ENCODE measurements around the gene TRAPPC2B. TPM values are rescaled to one million over a fixed set of nuclear protein-coding genes. Genes with fewer than 3 reads are reported as not detected.
A peak's percentile ranks its signal among the peaks of the same experiment; 100 is the strongest.
"Not testable (repeated sequence)": the region's sequence is repeated elsewhere in the genome, so short reads cannot be mapped to it uniquely, and the experiment has no call there.

TRAPPC2B gene
- polyA plus RNA-seq, 1 donor: 14.6 TPM

- no peak for DNase-seq
Measured at GRCh38 chr19:57363688-57364181, 384 bp downstream of the TRAPPC2B start.

- DNase-seq: no peak
Measured at GRCh38 chr19:57366776-57367175, 3.4 kb downstream of the TRAPPC2B start.

GRCh38 chr19:57374179-57374578 is 10.8 kb downstream of the TRAPPC2B start:
- DNase-seq: no peak

DNA sequence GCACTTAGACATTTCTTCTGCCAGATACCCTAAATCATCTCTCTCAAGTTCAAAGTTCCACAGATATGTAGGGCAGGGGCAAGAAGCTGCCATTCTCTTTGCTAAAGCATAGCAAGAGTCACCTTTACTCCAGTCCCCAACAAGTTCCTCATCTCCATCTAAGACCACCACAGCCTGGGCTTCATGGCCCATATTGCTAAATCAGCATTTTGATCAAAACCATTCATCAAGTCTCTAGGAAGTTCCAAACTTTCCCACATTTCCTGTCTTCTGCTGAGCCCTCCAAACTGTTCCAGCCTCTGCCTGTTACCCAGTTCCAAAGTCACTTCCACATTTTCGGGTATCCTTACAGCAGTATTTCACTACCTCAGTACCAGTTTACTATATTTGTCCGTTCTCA is 11.3 kb downstream of the TRAPPC2B start:
- not testable (repeated sequence) for DNase-seq

DNA sequence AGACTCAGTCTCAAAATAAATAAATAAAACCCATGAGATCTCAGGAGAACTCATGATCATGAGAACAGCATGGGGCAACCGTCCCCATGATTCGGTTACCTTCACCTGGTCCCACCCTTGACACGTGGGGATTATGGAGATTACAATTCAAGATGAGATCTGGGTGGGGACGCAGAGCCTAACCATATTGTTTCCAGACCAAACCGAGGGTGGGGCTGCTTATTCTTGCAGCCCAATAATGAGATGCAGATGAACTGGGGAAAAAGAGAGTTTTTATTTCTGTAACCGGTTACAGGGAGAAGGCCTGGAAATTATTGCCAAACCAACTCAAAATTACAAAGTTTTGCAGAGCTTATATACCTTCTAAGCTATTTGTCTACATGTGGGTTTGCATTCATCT is 12.8 kb downstream of the TRAPPC2B start:
- DNase-seq: no peak

- DNase-seq: no peak
Measured at GRCh38 chr19:57377498-57378146, 14.3 kb downstream of the TRAPPC2B start.

- no peak for DNase-seq
Measured at GRCh38 chr19:57380923-57381322, 17.6 kb downstream of the TRAPPC2B start.

DNA sequence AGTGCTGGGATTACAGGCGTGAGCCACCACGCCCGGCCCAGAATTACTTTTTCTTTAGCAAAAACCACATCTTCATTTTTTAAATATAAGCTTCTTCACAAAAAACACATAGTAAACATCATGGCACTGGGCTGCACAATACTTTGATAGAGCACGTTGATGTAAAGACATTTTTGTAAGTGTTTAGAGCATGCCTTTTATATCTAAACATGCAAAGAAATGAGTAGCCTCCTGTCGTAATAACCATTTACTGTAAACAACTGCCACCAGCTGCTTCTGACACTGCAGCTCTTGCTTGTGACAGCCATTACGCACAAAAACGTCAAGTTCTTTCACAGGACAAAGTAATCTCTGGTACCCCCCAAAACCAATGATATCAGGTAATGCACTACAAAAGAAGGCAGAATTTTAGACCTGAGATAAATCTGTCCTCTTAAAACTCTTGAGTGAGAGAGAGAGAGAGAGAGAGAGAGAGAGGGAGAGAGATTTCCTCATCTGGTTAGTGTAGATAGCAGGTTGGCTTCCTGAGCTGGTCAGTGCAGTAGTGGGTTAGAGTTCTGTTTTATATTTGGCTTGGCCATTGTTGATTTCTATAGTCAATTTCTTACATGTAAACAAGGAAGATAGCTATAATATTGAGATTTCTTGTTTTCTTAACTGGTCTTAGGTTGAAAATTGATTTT is 19.6 kb downstream of the TRAPPC2B start:
- DNase-seq: no peak

GRCh38 chr19:57389194-57389729 is 25.9 kb downstream of the TRAPPC2B start:
- DNase-seq: no peak

DNA sequence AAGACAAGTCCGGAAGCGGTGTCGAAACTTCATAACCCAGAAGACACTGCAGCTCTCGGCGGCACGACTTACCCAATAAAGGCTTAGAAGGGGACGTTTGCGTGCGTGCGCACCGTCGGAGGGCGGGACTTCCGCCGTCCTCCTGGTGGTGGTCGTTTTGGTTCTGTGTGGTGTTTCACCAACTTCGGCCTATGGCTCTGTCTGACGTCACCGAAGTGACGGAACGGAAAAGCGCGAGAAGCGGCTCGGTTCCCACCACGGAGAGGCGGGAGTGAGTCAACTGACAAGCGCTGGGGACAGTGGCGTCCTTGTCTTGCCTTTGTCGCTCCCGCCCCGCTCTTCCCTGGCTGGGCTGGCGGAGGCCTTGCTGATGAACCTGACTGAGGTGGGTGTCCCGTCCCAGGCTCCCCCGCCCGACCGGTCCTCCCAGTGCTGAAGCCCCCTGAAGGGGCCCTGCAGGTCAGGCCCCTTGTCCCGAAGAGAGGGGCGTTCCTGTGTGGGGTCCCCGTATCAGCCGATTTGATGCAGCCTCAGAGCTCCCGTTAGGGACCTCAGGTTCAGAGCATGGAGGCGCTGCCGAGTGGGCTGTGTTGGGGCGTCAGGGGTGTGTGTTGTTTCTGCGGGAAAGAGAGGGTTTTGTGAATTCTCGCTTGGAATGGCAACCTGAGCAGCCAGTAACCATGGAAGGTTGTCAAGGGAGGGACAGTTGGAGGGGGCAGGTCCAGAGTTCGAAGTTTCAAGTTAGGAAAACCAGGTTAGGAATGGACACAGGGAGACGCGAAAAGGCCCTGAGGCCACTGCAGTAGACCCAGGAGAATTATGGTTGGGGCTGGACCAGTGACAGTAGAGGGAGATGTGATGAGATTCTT is 26.6 kb downstream of the TRAPPC2B start, which contains the start of gene ZNF548:
TSS of gene ZNF548 (plus strand) at position 125 of the 869 bp plus-strand sequence. CDS start at position 371, 246 bp downstream.
- peak; percentile 98 for DNase-seq

- no peak for DNase-seq
Measured at GRCh38 chr19:57395710-57396109, 32.4 kb downstream of the TRAPPC2B start.

DNA sequence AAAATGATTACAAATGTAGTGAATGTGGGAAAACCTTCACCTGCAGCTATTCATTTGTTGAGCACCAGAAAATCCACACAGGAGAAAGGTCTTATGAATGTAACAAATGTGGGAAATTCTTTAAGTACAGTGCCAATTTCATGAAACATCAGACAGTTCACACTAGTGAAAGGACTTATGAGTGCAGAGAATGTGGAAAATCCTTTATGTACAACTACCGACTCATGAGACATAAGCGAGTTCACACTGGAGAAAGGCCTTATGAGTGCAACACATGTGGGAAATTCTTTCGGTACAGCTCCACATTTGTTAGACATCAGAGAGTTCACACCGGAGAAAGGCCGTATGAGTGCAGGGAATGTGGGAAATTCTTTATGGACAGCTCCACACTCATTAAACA is 35.5 kb downstream of the TRAPPC2B start:
- DNase-seq: no peak

DNA sequence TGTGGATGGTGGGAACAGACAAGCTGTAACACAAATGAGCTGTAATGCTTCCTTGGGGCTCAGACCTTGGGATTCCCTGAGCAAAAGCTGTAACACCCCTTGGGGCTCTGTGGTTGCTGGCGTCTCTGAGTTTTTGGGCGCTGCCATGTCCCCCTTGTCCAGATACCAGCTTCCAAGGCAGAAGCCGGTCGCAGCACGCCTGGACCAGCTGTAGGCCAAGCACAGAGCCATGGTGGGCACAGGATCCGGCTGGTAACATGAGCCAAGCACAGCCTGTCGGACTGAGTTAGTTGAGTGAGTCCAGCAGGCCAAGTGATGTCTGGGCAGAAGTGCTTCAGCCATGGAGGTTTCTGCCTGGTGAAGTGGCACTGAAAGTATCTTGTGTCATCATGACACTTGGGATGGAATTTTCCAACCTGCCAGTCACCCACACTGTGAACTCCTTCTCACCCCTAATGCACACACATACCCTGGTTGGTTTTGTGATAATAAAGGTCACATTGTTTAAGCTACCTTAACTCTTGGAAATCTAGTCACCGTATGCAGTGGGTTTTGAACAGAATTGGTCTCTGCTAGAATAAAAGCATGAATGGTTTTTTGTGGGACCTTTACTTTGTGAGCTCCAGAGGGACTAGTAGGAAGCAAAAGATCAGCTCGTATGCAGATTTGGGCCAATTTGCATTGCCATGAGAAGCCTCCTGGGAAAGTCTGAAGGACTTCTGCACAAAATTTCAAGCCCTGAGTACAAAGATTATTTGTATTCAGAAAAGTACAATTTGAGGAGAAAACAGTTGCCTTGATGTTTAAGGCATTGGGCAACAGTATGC is 40.6 kb downstream of the TRAPPC2B start:
- no peak for DNase-seq

DNA sequence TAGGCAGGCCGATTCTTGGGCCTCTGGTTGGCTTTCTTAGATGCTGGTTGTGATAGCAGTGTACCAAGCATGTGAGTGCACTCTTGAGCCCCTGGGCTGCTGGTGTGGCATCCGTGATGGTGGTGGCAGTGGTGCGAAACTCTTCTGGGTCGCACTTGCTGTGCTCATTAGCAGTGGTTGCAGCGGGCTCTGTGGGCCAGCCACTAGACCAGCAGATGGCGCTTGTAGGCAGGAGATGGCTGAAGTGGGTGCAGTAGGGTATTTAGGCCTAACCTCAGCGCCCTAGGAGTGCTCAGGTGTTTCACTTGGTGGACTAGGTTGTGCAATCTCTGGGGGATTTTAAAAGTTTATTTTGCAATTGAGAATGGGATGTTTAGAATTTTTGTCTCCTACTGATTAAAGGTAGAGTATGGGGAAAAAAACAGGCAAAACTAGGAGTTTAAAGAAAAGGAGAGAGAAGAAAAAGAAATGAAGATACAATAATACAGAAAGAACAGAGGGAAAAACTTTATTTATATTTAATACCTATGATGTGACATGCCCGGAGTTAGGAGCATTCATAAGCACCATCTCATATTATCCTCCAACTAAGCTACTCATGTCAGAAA is 43.3 kb downstream of the TRAPPC2B start:
- DNase-seq: peak; percentile 54

DNA sequence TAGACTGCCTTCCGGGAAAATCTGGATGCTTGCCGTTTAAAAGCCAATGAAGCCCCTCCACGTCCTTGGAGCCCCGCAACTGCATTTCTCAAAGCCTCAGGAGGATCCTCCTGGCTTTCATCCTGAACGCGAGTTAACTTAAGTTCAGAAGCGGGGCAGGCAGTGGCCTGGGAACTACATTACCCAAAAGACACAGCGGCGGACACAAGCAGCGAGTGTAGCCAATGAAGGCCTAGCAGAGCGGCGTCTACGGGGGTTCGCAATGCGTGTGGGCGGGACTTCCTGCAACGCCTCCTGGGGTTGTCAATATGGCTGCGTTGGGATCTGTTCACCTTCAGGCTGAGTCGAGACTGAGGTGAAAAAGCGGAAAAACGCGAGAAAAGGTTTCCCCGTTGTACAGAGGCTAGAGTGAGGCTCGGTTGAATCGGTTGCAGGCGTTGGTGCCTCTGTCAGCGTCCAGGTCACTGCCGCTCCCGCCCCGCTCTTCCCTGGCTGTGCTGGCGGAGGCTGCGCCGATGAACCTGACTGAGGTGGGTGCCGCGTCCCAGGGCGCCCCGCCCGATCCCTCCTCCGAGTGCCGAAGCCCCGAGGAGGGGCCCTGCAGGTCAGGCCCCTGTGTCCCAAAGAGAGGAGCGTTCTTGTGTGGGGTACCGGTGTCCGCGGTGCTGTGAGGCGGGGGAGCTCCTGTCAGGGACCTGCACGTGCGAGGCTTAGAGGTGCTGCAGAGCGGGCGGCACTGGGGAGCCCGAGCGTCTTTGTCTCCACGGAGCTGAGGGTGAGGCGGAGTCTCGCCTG is 47.7 kb downstream of the TRAPPC2B start, which contains the start of gene ZNF17:
TSS of gene ZNF17 (plus strand) at position 285 of the 795 bp plus-strand sequence. CDS start 2,455 bp downstream, outside the sequence.
- peak; percentile 92 for DNase-seq
